NCI-H460 (cell line): Measurements from ENCODE around the gene PPP2R2B. TPM values are rescaled to one million over a fixed set of nuclear protein-coding genes. Genes with fewer than 3 reads are reported as not detected.

Experiments
- DNase-seq: peaks from one replicate; pipeline ENCODE4 v3.0.0-alpha.2; 2016; ENCODE audit warnings: low read depth; ENCODE audit errors: extremely low read depth
- total RNA-seq: library from RNA; depleted of rRNA; stranded (reverse); fragments of >200 nt; shearing (Covaris generic); gene quantifications from 2 replicates; pipeline ENCODE4 v1.2.3, GENCODE V29; 2014

PPP2R2B gene
- total RNA-seq, 1 experiment from 2014 or later, result not detected

DNA sequence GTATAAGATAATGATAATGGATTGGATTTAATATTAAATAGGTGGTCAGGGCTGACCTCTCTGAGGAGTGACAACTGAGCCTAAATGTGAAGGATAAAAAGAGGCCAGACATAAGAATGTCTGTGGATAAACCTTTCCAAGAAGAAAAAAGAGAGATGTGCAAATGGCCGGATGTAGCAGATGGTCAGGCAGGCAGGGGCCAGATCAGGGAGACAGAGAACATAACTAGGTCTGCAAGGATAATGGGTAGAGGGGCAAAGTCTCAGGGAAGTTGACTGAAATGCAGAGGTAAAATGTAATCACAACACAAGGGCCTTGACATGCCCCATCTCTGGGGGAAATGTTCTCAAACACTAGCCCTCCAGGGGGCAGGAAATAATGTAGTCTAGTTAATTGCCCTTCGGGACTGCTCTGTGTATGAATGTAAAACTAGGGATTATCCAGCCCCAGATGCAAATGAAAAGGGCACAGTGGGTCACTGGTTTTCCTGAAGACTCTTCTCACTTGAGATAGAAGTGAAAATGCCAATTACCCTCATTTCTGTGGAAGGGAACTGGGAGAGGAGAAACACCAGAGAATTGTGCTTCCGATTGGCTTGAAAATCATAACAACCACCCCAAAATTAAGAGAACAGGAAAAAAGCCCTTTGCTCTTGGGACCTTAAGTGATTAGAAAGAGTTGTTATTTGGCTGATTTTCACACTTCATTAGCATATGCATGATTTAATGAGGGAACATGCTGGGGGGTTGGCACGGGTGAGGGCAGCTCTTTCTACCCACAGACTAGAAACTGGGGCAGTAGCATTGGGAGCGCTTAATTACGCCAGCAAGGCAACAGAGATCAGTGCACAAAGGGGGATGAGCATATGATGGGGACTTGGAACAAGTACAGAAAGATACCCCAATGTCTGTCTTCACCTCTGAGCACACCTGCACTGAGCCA, 88.6 kb downstream of the PPP2R2B start:
- DNase-seq, result no peak

DNA sequence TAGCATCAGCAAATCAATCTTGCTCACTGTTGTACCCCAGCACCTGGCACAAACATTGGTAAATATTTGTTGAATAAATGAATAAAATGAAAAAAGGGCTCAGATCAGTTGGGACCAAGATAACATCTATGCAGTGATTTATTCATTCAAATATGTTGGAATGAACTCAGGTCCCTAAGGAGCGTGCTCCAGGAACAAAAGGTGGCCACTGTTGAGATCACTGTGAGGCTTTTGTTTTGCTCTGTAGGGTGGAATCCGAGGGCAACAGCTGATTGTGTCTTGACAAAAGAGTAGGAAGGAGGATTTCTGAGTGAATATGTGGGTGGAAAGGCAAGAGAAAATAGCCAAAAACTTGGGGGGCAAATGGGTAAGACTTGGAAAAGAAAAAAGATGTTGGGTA, 89.7 kb downstream of the PPP2R2B start:
- DNase-seq, result no peak

DNA sequence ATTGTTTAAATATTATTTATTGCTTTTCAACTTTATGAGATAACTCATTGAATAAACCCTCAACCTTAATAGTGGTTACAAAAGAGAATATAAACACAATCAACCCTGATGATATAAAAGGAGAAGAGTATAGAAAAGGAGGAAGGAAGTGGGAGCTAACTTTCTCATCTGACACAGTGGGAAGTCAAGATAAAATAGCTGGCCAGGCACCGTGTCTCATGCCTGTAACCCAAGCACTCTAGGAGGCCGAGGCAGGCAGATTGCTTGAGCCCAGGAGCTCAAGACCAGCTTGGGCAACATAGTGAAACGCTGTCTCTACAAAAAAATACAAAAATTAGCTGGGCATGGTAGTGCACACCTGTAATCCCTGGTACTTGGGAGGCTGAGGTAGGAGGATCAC, 93.5 kb downstream of the PPP2R2B start:
- DNase-seq, result no peak

DNA sequence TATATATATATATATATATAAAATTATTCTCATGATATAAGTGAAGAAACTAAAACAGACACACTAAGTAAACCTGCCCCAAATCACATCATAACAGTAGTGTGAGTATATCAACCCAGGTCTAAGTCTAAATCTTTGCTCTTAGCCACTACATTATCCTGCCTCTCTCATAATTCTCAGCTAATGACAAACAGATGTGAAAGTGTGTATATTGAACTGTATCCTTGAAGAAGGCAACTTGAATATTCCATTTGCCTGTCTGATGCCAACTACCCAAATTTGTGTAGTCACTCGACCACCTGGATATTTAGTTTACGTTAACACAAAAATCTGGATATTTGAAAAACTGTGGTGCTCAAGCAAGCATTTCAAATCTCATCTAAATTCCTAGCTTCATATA, 97.4 kb downstream of the PPP2R2B start:
- DNase-seq, result no peak

DNA sequence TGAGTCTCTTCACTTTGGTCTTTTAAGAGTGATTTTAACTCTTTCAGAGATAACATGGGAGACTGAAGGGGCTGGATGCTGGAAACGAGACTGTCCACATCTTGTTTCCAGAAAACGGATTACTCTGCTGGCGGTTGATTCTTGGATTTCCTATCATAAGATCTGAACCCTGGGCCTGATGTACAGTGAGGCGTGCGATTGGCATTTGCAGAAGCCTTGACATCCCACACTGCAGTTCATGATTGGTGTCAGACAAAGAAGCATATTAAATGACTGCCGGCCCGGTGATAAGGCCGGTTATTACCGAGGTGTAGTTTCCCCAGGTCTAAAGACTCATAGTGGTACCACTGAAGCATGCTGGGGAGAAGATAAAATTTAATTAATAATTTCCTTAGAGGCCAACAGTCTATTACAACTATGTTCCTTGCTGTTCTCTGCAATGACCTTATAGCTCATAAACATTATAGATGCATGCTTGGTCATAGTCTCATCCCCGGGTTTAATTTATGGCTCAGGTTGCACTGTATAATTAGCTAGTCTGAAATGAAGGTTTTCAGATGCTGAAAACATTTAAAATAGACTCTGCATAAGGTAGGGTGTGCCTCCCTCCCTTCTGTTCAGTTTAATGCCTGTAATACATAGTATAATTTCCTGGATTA, 99.2 kb downstream of the PPP2R2B start:
- no peak for DNase-seq

DNA sequence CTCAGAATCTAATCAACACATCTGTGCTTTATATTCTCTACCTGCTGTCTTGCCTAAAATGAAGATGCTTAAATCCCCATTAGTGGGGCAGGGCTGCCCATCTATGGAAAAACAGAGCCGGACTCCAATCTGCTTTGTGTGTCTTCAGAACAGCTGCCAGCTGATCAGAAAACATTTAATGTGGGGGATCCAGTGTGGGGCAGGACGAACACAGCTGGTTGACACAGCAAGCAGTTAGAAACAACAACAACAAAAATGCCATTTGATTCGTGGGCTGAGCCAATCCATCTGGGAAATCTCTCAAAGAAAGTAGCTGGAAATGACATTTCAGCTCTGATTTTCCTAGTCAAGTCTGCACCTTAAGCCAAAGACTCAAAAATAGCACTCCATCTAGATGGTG, 99.8 kb downstream of the PPP2R2B start:
- no peak for DNase-seq

DNA sequence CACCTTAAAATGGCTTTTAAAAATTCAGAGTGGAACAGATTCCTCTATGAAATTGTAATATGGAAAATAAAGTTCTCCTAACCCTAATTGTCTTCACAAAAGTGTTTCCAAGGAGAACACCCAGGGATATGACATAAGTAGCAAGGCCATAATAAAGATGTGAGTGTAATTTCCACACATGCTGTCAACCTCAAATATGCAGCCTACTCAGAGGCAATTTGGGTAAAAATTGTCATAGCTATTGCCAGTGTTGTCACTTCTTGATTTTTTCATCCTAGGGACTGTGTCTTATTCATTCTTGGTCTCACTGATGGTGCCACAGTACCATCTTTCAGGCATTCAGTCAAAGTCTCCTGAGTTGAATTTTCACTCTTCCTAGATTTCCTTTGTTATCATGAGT, 100.3 kb downstream of the PPP2R2B start:
- DNase-seq, result no peak

DNA sequence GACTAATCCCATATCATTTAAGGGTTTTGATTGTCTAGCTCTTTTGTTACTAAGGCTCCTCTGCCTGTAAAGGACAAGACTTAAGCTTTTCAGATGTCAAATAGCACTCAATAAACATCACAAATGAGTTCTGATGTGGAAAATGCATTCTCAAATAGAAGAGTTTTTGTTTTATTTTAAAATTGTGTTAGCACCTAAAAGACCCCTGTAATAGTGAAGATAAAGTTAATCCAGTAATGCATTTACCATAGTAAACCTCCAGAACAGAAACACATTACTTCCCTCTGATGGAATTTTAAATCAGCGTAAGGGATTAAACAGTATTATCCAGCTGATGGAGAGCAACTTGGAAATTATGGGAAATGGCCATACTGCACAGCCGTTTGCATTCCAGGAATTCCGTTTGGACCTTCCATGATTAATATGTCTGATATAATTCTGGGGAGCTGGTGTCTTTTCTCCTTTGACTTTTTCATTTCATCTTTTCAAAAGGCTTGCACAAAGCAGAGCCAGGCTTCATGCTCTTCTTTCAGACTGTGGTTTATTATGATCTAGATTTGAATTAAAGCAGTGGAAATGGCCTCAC, 105.6 kb downstream of the PPP2R2B start:
- no peak for DNase-seq

DNA sequence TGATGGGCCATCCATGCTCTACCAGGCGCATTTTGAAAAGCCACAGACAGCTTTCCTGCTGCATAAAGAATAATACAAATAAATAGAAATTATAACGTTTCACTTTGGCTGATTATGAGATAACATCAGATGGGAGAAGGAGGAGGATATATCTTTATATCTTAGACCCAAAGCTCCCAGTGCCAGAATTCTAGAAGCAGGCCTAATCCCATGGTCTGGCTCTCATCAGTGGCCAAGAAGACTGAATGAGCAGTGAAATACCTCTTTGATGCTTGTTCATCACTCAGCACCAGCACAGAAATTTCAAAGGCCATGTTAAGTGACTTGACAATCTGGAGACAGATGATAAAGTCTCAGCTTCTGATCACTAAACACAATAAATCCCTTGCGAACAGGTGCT, 107.6 kb downstream of the PPP2R2B start:
- DNase-seq, result no peak

DNA sequence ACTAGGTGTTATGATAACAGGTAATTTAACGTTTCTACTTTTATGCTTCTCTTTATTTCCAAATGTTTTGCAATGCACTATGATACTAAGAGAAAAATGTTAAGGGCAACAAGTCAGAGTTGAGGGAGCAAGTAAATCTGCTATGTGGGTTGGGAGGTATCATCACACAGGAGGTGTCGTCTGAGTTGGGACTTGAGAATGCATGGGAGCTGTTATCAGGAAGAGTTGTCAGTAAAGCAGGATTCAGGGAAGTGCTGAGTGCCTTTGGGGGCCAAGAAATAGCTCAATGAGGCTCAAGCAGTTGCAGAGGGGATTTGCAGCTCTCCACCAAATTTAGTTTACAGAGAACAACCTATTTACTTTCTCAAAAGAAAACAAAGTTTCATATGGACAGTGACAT, 108.0 kb downstream of the PPP2R2B start:
- DNase-seq, result no peak

DNA sequence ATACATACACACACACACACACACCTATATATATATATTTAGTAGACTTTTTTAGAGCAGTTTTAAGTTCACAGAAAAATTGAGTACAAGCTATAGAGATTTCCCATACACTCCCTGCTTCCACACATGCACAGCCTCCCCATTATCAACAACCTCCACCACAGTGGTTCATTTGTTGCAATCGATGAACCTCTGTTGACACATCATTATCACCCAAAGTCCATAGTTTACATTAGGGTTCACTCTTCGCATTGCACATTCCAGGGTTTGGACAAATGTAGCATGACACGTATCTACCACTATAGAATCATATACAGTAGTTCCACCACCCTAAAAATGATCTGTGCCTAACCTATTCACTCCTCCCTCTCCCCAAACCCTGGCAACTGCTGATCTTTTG, 111.0 kb downstream of the PPP2R2B start:
- DNase-seq, result no peak

DNA sequence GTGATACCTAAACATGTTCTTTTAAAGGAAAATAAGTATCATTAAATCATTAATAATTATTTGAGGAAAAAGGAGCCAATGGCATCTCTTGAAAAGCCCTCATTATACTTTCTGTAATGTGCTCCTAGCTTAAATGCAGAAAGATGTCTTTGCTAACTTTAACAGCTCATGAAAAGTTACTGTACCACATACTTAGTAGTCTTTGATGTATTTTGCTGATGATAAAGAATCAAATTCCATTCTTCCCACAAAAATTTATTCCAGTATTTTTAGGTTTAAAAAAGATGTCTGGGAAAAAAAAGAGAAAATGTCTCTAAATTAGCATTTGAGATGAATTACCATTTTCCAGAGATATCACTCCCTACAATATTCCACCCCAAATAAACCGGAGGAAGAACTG, 112.5 kb downstream of the PPP2R2B start:
- no peak for DNase-seq

DNA sequence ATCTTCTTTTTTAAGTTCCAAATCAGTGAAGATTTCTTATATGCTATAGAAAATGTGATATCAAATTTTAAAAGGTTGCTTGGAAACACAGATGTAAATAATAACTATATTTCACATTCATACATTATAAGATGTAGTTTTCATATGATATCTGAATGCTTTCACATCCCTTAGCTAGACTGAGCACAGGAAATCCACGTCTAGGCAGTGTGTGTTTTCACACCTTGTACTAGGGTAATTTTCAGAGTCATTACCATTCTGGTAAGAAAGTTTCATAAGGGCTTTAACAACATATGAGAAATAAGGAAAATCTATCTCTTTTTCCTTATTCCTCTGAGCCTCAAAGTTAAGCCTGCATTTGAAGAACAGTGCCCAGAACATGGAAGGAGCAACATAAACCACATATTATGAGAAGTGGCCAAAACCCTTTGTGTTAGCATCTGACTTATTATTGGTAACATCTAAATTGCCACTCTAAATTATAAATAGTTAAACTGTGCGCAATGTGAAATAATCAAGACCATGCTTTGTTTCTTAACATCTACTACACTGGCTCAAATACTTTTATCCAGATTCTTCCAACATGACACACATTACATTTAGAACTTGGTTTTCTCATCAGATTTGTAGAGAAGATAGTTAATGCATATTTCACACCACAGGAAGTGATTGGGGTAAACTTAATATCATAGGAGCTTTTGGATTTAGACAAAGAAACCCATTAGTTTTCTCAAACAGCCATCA, 113.3 kb downstream of the PPP2R2B start:
- DNase-seq, result no peak

DNA sequence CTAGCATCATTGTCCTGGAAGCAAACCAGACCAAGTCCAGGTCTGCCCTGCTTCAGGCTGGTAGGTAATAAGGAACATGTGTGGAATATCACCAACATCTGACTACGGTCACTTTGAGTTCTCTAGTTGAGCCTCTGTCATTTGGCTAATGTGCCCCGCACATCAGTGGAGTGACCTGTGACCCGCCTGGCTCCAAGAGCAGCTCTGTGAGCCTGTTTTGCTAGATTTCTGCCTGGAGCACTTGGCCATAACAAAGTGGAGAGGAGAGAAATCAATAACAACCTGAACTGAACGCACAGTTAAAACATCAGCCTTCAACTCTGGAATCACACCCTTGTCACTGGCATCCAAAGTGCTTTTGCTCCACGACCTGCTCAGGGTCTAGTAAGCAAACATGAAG, 115.7 kb downstream of the PPP2R2B start:
- no peak for DNase-seq

DNA sequence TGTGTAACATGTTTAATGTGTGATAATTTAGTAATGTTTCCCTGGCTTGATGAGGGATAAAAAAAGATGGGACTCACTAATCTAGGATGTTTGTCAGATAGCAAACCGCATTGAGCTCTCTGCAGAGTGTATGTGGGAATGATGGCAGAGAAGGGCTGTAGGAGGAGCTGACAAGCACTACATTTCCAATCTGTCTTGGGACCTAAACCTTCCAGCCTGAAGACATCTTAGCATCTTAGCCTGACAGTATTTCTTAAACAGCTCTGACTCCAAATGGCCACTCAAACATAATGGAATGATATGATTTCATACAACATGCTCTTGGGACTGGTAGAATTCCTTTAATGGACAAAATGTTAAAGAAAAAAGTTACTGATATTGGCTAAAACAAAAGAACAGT, 116.7 kb downstream of the PPP2R2B start:
- DNase-seq, result no peak

DNA sequence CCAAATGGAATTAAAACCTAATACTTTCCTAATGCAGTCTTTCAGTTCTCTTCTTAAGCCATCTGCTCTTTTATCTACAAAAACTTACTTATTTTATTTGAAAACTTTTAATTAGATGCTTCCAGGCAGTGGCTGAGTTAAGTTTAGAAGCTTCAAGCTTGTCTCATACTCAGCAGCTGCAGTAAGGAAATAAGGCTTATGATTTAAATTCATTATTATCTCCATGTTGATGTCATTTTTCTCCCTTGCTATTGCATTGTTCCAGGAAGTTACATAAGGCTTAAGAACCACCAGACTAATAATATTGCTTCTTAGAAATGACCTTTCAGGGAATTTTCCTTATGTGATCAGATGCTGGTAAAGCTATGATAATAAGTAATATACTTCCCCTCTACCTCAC, 119.6 kb downstream of the PPP2R2B start:
- no peak for DNase-seq

DNA sequence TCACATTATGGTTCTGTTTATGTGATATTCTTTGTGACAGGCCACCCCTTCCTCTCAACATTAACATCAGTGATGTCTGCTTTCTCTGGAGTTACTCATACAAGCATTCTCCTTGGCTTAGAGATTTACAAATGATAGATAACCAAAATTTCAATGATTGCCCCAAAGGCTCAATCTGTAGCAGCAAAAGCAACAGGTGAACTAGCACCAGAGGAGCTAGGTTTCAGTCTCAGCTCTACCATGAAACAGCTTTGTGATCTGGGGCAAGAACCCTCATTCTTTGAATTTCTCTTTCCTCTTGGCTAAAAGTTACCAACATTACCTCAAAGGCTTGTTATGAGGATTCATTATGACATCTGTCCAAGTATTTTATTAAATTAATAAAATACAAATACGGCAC, 120.5 kb downstream of the PPP2R2B start:
- DNase-seq, result no peak

DNA sequence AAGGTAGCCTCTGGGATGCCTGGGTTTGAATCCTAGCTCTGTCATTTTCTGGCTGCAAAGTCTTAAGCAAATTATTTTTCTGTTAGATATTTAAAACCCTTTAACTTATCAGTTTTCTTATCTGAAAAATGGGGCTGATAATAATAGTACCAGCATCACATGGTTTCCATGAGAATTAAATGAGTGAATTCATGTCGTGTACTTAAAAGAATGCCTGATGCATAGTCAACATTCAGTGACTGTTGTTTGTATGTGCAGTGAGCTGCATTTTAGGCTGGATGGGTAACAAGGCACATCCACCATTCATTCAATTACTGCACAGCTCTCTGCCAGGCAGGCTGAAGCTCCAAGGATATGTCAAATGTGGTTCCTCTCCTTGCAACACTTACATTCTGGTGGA, 122.0 kb downstream of the PPP2R2B start:
- no peak for DNase-seq

DNA sequence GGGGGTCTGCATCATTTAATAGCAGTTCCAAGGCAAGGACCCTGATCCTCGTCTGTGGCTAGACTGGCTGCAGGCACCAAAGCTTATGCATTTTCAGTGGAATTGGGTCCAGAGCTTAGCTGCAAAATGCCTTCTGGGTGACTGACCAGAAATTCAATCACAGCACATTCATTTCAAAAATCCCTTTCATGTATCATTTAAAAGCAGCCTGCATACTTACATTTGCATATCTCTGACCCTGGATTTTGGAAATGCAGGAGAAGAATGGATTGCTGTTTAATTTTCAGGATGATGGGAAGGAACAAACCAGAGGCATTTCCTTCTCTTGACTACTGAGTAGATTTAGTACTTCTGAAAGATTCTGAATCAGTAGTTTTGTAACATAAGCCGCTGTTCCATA, 122.8 kb downstream of the PPP2R2B start:
- DNase-seq, result no peak

DNA sequence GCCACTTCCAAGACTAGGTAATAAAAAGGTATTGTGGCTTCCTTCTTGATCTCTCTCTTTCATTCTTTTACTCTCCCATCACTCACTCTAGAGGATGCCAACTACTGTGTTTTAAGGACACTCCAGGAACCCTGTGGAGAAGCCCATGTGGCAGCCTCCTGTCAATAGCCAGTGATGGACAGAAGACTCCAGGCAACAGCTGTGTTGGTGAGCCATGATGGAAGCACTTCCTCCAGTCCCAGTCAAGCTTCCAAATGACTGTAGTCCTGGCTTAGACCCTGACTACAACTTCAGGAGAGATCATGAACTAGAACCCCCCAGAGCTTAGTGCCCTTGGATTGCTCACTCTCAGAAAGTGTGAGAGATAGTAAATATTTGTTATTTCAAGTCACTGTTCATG, 123.9 kb downstream of the PPP2R2B start:
- DNase-seq, result no peak

DNA sequence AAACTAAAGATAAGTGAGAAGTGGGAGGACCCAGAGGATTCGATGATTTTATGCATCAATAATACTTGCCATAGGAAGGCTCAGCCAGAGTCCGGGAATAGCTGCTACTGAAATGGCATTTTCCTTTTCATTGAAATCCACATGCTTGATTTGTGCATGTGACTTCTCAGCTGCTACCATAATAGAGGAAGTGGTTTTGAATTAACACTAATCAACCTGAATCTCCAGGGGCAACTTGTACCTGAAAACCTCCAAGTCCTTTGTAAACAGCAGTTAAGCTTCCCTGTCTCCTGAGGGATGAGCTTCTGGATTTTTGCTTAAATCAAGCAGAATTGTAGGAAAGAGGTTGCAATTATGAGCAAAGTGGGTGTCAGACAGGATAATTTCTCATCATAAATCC, 124.9 kb downstream of the PPP2R2B start:
- no peak for DNase-seq
